Neural progenitor cell (in vitro differentiated cells): Measurements from ENCODE around the gene CARD11.

ENCODE experiments used
- EZH2 ChIP-seq: fragments of 200-600 bp; sonication (generic); IDR thresholded peaks from 2 replicates; pipeline ENCODE4 v1.6.1; 2017; ENCODE audit warnings: antibody characterized with exemption, mild to moderate bottlenecking, moderate library complexity
- TF ChIP-seq, protein P1 (sequence below): fragments of 200-600 bp; sonication (generic); IDR thresholded peaks from 2 replicates; pipeline ENCODE4 v1.5.1; 2017; ENCODE audit warnings: antibody characterized with exemption, mild to moderate bottlenecking

DNA sequence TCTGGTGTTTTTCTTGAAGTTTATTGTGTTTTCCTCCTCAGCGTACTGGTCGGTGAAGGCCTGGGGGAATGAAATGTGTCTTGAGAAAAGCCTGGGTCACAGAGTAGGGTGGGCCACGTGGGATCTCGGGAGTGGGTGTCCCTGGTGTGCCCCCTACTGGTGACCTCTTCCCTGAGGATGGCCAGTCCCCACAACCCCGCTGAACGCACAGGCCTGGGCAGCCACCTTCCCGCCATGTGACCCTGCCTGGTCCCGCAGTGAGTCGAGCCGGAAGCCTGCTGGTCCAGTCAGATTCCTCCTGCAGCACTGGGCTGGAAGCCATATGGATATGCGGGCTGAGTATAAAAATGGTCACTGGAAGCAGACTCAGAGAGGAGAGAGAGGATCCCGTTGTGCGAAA lies 146.6 kb downstream of the CARD11 start:
- TF ChIP-seq, protein P1, sequence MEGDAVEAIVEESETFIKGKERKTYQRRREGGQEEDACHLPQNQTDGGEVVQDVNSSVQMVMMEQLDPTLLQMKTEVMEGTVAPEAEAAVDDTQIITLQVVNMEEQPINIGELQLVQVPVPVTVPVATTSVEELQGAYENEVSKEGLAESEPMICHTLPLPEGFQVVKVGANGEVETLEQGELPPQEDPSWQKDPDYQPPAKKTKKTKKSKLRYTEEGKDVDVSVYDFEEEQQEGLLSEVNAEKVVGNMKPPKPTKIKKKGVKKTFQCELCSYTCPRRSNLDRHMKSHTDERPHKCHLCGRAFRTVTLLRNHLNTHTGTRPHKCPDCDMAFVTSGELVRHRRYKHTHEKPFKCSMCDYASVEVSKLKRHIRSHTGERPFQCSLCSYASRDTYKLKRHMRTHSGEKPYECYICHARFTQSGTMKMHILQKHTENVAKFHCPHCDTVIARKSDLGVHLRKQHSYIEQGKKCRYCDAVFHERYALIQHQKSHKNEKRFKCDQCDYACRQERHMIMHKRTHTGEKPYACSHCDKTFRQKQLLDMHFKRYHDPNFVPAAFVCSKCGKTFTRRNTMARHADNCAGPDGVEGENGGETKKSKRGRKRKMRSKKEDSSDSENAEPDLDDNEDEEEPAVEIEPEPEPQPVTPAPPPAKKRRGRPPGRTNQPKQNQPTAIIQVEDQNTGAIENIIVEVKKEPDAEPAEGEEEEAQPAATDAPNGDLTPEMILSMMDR, result no peak
- TF ChIP-seq EZH2, result no peak
